Activated naive CD4-positive, alpha-beta T cell (primary cell): ENCODE results near the gene ZNF76.

Experiments used
- DNase-seq, 4 experiments: peaks; one replicate each; lab custom pipeline; 2025; lab: John Stamatoyannopoulos, UW

The ZNF76 gene

DNA sequence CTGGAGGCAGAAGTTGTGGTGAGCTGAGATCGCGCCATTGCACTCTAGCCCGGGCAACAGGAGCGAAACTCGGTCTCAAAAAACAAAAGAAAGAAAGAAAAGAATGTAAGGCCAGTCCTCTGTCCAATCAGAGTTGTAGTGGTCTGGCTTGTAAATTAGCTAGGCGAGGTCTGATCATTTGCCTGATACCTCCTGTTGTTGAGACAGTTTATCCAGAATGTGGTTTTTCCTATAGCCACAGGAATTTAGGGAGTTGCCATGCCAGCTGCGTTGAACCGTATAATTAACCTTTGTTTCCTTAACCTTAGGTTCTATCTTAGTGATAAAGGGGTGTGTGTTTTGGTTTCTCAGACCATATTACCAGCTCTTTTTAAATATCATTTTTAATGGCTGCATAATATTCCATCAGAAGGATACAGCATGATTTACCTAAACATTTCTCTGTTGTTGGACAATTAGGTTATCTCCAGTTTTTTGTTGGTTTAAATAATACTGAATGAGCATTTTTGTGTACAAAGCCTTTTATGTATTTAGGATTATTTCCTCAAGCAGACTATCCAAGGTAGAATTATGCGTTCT, 71.1 kb downstream of the ZNF76 start:
- no peak for DNase-seq

DNA sequence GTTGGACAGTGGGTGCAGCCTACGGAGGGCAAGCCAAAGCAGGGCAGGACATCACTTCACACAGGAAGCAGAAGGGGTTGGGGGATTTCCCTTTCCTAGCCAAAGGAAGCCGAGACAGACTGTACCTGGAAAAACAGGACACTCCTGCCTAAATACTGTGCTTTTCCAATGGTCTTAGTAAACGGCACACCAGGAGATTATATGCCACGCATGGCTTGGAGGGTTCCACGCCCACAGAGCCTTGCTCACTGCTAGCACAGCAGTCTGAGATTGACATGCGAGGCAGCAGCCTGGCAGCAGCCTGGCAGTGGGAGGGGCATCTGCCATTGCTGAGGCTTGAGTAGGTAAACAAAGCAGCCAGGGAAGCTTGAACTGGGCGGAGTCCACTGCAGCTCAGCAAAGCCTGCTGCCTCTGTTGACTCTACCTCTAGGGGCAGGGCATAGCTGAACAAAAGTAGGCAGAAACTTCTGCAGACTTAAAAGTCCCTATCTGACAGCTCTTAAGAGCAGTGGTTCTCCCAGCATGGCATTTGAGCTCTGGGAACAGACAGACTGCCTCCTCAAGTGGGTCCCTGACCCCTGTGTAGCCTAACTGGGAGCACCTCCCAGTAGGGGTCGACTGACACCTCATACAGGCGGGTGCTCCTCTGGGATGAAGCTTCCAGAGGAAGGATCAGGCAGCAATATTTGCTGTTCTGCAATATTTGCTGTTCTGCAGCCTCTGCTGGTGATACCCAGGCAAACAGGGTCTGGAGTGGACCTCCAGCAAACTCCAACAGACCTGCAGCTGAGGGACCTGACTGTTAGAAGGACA, 72.7 kb downstream of the ZNF76 start:
- peak in 2 of 4 experiments; percentile 59 to 73 for DNase-seq

DNA sequence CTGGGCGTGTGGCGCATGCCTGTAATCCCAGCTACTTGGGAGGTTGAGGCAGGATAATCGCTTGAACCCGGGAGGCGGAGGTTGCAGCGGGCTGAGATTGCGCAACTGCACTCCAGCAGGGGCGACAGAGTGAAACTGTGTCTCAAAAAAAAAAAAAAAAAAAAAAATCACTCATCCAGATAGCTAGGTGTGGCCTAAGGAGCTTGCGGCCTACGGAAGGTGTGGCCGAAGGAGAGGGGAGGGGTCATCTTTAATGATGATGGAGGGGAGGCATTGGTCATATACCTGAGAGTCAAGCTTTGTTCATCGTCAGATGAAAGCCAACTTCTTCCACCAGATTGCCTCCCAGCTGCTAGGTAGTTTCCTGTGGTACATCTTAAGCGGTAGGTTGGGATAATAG, 82.0 kb downstream of the ZNF76 start:
- no peak for DNase-seq

DNA sequence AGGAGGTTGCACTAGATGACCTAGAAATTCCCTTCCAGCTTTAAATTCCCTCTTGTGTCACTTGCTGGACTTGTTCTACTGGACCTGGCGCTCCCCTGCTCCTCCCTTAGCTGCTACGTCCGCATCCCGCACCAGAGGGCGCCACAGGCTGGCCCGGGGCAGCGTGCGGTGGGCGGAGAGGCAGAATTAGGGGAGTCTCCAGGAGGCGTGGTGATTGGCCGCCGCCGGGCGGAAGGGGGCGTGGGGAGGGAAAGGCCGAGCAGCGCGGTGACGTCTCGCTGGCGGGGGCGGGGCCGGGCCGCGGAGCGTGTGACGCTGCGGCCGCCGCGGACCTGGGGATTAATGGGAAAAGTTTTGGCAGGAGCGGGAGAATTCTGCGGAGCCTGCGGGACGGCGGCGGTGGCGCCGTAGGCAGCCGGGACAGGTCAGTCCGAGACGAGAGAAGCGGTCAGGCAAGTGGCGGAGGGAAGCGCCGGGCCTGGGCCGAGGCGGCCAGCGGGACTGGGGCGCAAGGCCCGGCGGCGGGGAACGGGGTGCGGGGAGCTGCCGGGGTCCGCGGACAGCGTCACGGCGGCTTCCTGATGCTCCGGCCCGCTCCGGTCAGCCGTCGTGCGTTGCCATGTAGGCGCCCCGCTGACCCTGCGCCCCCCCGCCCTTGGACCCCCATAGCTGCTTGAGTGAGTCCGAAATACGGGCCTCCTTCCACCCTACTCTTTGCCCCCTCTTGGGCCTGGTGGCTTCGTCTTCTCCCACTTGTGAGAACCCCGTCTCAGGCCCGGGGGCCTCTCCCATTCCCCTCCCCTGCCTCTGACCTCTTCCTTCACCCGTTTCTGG, 82.9 kb downstream of the ZNF76 start, which contains the start of gene PPARD:
TSS of gene PPARD (plus strand) at position 301 of the 834 bp plus-strand sequence. CDS start 68,530 bp downstream, outside the sequence.
- peak; percentile 94 to 97 (median 96) for DNase-seq

DNA sequence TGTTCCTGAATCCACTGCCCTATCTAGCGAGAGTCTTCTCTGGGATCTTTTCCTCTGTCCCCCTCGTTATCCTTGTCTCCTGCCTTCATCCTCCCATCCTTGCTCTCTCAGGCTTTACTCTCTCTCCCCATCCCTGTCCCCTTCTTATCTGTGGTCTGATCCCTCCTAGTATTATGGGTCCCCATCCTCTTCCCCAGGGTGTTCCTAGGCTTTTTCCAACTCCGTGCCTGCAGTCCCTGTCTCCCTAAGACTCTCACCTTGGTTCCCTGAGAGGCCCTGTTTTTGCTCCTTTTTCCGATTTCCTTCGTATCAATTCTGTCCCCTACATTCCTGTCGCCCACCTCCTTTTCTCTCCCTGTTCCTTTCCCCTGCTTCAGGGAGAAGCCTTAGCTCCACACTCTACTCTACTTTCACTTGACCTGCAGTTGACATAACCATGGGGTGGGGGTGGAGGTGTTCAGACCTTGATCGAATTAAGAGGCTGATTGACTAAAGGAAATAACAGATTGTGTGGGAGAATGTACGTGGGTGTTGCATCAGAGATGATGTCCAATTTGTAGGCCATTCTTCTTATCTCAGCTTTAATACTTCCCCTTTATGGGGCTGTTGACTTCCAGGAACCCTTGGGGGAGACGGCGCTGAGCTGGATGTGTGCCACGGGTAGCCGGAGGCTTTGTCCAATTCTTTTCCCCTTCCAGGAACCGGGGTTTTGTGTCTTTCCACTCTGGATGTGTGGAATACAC, 83.7 kb downstream of the ZNF76 start:
- DNase-seq, result no peak

DNA sequence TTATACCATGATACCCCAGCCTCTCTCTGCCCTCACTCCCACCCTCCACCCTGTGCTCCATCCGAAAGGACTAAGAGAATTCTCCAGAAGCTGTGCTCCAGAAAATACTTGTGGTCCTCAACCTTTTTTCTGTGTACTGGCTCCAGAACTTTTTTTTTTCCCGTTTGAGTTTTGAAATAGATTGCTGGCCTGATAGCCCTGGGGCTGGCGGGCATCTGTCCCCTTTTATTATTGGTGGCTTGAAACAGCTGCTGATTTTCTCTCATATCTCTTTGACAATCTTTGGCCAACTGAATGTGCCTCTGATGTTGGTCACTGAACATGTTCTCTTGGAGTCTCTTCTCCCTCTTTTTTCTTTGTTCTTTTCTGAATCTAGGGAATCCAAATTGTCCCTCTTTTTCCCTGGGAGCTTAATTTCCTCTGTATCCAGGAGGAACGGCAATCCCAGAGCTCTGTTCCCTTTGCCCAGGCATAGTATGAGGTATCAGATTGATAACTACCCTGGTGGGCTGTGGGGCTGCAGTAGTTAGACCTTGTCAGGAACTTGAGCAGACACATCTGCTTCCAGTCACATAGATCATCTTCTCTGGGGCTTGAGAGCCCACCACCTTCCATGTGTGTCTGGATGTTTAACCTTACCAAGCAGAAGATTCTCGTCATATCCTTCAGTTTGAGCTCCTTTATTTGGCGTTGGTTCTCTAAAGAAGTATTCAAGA, 84.5 kb downstream of the ZNF76 start:
- no peak for DNase-seq
